ENCODE results near the gene PFKM.

DNA sequence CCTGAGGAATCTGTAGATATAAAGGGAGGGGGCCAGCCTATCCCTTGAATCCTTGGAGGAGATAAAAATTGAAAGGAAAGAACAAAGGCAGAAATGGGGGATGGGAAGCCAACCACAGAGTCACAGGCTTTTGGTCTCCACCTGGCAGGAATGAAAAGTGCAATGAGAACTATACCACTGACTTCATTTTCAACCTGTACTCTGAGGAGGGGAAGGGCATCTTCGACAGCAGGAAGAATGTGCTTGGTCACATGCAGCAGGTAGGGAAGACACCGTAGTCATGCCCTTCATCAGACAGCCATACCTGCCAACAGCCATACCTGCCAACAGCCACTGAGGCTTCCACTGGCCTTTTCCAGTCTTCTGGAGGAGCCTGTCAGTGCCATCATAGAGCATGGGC lies 24.7 kb downstream of the PFKM start:
- TF ChIP-seq, protein P1, sequence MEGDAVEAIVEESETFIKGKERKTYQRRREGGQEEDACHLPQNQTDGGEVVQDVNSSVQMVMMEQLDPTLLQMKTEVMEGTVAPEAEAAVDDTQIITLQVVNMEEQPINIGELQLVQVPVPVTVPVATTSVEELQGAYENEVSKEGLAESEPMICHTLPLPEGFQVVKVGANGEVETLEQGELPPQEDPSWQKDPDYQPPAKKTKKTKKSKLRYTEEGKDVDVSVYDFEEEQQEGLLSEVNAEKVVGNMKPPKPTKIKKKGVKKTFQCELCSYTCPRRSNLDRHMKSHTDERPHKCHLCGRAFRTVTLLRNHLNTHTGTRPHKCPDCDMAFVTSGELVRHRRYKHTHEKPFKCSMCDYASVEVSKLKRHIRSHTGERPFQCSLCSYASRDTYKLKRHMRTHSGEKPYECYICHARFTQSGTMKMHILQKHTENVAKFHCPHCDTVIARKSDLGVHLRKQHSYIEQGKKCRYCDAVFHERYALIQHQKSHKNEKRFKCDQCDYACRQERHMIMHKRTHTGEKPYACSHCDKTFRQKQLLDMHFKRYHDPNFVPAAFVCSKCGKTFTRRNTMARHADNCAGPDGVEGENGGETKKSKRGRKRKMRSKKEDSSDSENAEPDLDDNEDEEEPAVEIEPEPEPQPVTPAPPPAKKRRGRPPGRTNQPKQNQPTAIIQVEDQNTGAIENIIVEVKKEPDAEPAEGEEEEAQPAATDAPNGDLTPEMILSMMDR (IDR thresholded peaks at IDR 0.05): no peak
- TF ChIP-seq POLR2A (IDR thresholded peaks at IDR 0.05) (no peak), POLR2AphosphoS5 (IDR thresholded peaks at IDR 0.05) (no peak)

Measured in prostate gland (tissue), 2 donors.